Measurements from ENCODE around the gene CSF1R. TPM values are rescaled to one million over a fixed set of nuclear protein-coding genes. Genes with fewer than 3 reads are reported as not detected.

The CSF1R gene
- total and polyA plus RNA-seq, 2 of the 4 experiments (the other 2 are of a cell fraction) = 0.14 to 0.36 TPM

GRCh38 chr5:150052956-150053712 is 33.2 kb downstream of the CSF1R start:
- peak overlapping the region; percentile 55 for H3K23ac ChIP-seq (ENCODE audit: low read depth, low read length)
- no TSS peak for BruUV-seq (replicated peaks)
- POLR2A ChIA-PET (ENCODE audit: unreplicated experiment) = no interaction called here
- peak overlapping the region; percentile 50 for H3K27ac ChIP-seq (ENCODE audit: insufficient read depth, low read length)
- peaks cover 38% of the 10 kb centered on the region for H3K9me1 ChIP-seq (ENCODE audit: insufficient read depth, low read length)
- H4K5ac ChIP-seq (ENCODE audit: low read depth, low read length) = peak overlapping the region; percentile 34; the same call in 1 of the 2 replicates
- H2AK5ac ChIP-seq (ENCODE audit: low read depth, low read length) = peak overlapping the region; percentile 91
- no peaks in the 10 kb centered on the region for H3K27me3 ChIP-seq (ENCODE audit: control insufficient read depth, insufficient read depth, low read length)
- H3K9me3 ChIP-seq (ENCODE audit: control insufficient read depth, insufficient read depth, low read length) = no peaks in the 10 kb centered on the region
- intact Hi-C loops (cut with micrococcal nuclease) = no loop called here
- H3K79me1 ChIP-seq (ENCODE audit: low read depth in 1 of 2, low read length in 2 of 2) = peaks cover 4 to 42% of the 10 kb centered on the region in 2 experiments; a peak in 3 of 4 replicates
- peak overlapping the region; percentile 7 for H2AFZ ChIP-seq (replicated peaks; ENCODE audit: low read length, poor library complexity)
- peak overlapping the region; percentile 74 for H2BK5ac ChIP-seq (ENCODE audit: low read depth, low read length, poor library complexity, severe bottlenecking)
- H3K4ac ChIP-seq (ENCODE audit: low read depth, low read length) = peak overlapping the region; percentile 85
- H3K4me2 ChIP-seq (ENCODE audit: low read depth, low read length) = no peak overlapping the region
- peak overlapping the region; percentile 81 for H2BK20ac ChIP-seq (ENCODE audit: low read depth, low read length)
- H3K18ac ChIP-seq (ENCODE audit: low read depth, low read length) = peak overlapping the region; percentile 42; the same call in 1 of the 2 replicates
- H2BK15ac ChIP-seq (ENCODE audit: low read depth, low read length) = peak overlapping the region; percentile 72; the same call in 2 of the 3 replicates
- H4K8ac ChIP-seq (ENCODE audit: low read depth in 2 of 2, low read length in 2 of 2) = peak overlapping the region in 1 of 2 experiments; percentile 81
- H3K36me3 ChIP-seq (ENCODE audit: control insufficient read depth, insufficient read depth, low read length) = peaks cover 62% of the 10 kb centered on the region
- WGBS, 2 experiments (ENCODE audit: extremely low coverage in 2 of 2, insufficient read length in 1 of 2) = 75% methylated on average over 4 of the region's 9 CpGs; no CpG with 5 or more reads in 1 of the 2 experiments
- peak overlapping the region; percentile 88 for H2BK120ac ChIP-seq (ENCODE audit: low read depth, low read length)
- peak overlapping the region; percentile 92 for H3K14ac ChIP-seq (replicated peaks; ENCODE audit: low read depth, low read length)
- H3K4me3 ChIP-seq (ENCODE audit: insufficient read depth, low read depth, low read length) = no peak overlapping the region
- peak overlapping the region; percentile 42; the same call in 1 of the 2 replicates for H3K56ac ChIP-seq (ENCODE audit: extremely low read depth, insufficient read depth, low read length)
- CTCF ChIA-PET = interaction anchor here (0.6 kb wide), 1 partner anchor 42 kb away, joined by 5 read pairs; no protein-coding TSS in a partner anchor
- DNase-seq (peak; percentile 85), ATAC-seq (ENCODE audit: low read depth) (peak; percentile 82)
- in situ Hi-C loops (cut with MboI; ENCODE audit: low sequenced_read_pairs) = no loop called here
- no peak overlapping the region for H3K9ac ChIP-seq (ENCODE audit: low read depth, low read length)
- no peaks in the 10 kb centered on the region; the same call in 1 of the 2 replicates for H4K20me1 ChIP-seq (ENCODE audit: insufficient read depth, low read length)
- H4K91ac ChIP-seq (ENCODE audit: insufficient read depth, low read depth, low read length) = peak overlapping the region; percentile 88
- peak overlapping the region; percentile 89 for H2AK9ac ChIP-seq (replicated peaks; ENCODE audit: low read depth, low read length, poor library complexity)
- 0 out of 2 replicates have a peak, but pooled peaks have one; percentile 39 for TF ChIP-seq MAZ (IDR thresholded peaks at IDR 0.05; ENCODE audit: borderline replicate concordance, low read depth, low read length)
- TF ChIP-seq MAFK (IDR thresholded peaks at IDR 0.05; ENCODE audit: low read depth, low read length) = no peak
- peak; percentile 75 for TF ChIP-seq FOS (IDR thresholded peaks at IDR 0.05; ENCODE audit: low read depth, low read length)
- TF ChIP-seq BHLHE40 (IDR thresholded peaks at IDR 0.05; ENCODE audit: low read depth, low read length) = peak; percentile 70; the same call in 1 of the 2 replicates
- TF ChIP-seq NFE2L2 (IDR thresholded peaks at IDR 0.05; ENCODE audit: low read depth, low read length) = peak; percentile 55; the same call in 1 of the 2 replicates
- no peak for TF ChIP-seq RAD21 (IDR thresholded peaks at IDR 0.05; ENCODE audit: low read length)
- TF ChIP-seq MXI1 (IDR thresholded peaks at IDR 0.05; ENCODE audit: borderline replicate concordance, low read depth, low read length) = peak; percentile 96
- TF ChIP-seq, protein P1, sequence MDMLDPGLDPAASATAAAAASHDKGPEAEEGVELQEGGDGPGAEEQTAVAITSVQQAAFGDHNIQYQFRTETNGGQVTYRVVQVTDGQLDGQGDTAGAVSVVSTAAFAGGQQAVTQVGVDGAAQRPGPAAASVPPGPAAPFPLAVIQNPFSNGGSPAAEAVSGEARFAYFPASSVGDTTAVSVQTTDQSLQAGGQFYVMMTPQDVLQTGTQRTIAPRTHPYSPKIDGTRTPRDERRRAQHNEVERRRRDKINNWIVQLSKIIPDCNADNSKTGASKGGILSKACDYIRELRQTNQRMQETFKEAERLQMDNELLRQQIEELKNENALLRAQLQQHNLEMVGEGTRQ (IDR thresholded peaks at IDR 0.05; ENCODE audit: low read depth, low read length) = peak; percentile 42; the same call in 1 of the 2 replicates
- no peak; the same call in 1 of the 2 replicates for TF ChIP-seq POLR2A (IDR thresholded peaks at IDR 0.05; ENCODE audit: low read depth, low read length)
- no peak for TF ChIP-seq CEBPB (IDR thresholded peaks at IDR 0.05; ENCODE audit: low read depth, low read length)
- dilution Hi-C loops (cut with HindIII; ENCODE audit: low sequenced_read_pairs, unreplicated experiment) = no loop called here
- H3K4me1 ChIP-seq (ENCODE audit: control insufficient read depth, insufficient read depth, low read length) = peaks cover 22% of the 10 kb centered on the region
